DOHH2 (cell line): ENCODE data around the gene FCER1A.

Experiments used
- H3F3A ChIP-seq: fragments of 200-600 bp; sonication (generic), shearing (Covaris generic); 2 replicates; pipeline ENCODE4 v1.6.0; 2016; ENCODE audit warnings: antibody characterized with exemption, mild to moderate bottlenecking; ENCODE audit not compliant: control insufficient read depth, insufficient read depth
- H3K27ac ChIP-seq: fragments of 200-600 bp; sonication (generic); 2 replicates; pipeline ENCODE4 v1.5.1; 2014; ENCODE audit warnings: low read depth, mild to moderate bottlenecking, low read length, moderate library complexity
- H3K27me3 ChIP-seq: fragments of 200-600 bp; sonication (generic); 2 replicates; pipeline ENCODE4 v1.6.1; 2014; ENCODE audit warnings: mild to moderate bottlenecking, low read length, mixed read lengths; ENCODE audit not compliant: control insufficient read depth
- H3K36me3 ChIP-seq: fragments of 200-600 bp; sonication (generic); 2 replicates; pipeline ENCODE4 v1.6.1; 2014; ENCODE audit warnings: mild to moderate bottlenecking, low read length, moderate library complexity, mixed read lengths; ENCODE audit not compliant: control insufficient read depth
- H3K4me1 ChIP-seq: fragments of 200-600 bp; sonication (generic); 2 replicates; pipeline ENCODE4 v1.6.1; 2014; ENCODE audit warnings: mild to moderate bottlenecking, low read length, mixed read lengths; ENCODE audit not compliant: control insufficient read depth
- H3K4me2 ChIP-seq: fragments of 200-600 bp; sonication (generic); 2 replicates; pipeline ENCODE4 v1.6.0; 2014; ENCODE audit warnings: mild to moderate bottlenecking, low read length, moderate library complexity
- H3K4me3 ChIP-seq: fragments of 200-600 bp; sonication (generic); 2 replicates; pipeline ENCODE4 v1.5.1; 2014; ENCODE audit warnings: mild to moderate bottlenecking, low read length, mixed read lengths
- H3K79me2 ChIP-seq: fragments of 200-600 bp; sonication (generic); 2 replicates; pipeline ENCODE4 v1.6.1; 2014; ENCODE audit warnings: mild to moderate bottlenecking, low read length, mixed read lengths; ENCODE audit not compliant: control insufficient read depth
- H3K9me2 ChIP-seq: fragments of 200-600 bp; sonication (generic); replicated peaks from 2 replicates; pipeline ENCODE4 v1.6.1; 2014; ENCODE audit warnings: mild to moderate bottlenecking, low read length, mixed read lengths; ENCODE audit not compliant: control insufficient read depth
- H3K9me3 ChIP-seq: fragments of 200-600 bp; sonication (generic); 2 replicates; pipeline ENCODE4 v1.6.1; 2014; ENCODE audit warnings: antibody characterized with exemption, low read length, mixed read lengths; ENCODE audit not compliant: control insufficient read depth, insufficient read depth
- H4K20me1 ChIP-seq: fragments of 200-600 bp; sonication (generic); 2 replicates; pipeline ENCODE4 v1.6.0; 2014; ENCODE audit warnings: low read depth, mild to moderate bottlenecking, antibody characterized with exemption, low read length, moderate library complexity; ENCODE audit not compliant: control insufficient read depth, insufficient read depth
- EZH2phosphoT487 ChIP-seq: fragments of 200-600 bp; sonication (generic); IDR thresholded peaks from 2 replicates; pipeline ENCODE4 v1.6.1; 2017; ENCODE audit warnings: borderline replicate concordance, mild to moderate bottlenecking, antibody characterized with exemption, low read length, moderate library complexity, mixed read lengths
- TF ChIP-seq, protein P1 (sequence below): fragments of 200-600 bp; sonication (generic); IDR thresholded peaks from one replicate; pipeline ENCODE4 v1.5.1; 2014; ENCODE audit warnings: antibody characterized with exemption, mild to moderate bottlenecking, low read depth, low read length; ENCODE audit not compliant: poor library complexity, severe bottlenecking

Gene FCER1A

DNA sequence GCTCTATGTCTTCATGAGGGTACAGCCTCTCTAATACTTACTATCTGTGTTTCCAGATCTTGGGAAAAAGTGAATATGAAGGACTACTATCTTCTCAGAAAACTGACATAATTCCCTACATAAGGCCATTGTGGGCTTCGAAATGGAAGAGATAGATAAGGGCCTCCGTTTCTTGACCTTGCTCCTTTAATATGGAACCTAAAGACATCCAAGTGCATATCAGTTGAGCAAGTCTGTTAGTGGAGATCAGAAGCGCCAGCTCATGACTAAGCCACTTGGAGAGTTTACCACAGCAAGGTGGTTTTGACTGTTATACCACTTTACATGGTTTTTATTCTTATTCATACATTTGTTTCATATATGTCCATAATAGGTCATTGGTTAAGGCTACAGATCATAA lies 35.3 kb upstream of the FCER1A start:
- H3K36me3 ChIP-seq = no peaks in the 10 kb centered on the region

DNA sequence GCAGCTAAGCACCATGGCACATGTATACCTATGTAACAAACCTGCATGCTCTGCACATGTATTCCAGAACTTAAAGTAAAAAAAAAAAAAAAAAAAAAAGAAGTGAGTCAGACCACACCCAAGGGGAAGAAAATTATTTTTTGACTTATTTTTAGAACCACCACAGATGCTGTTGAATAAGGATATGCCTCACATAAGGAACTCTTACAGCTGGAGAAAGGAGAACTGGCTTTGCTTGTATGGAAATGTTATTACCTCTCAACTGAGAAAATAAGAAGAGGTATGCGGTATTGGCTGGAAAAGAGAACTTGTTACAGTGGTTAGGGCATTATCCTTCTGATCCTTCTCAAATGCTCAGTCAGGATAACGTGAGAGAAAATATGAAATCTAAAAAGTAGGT lies 27.5 kb upstream of the FCER1A start:
- Histone ChIP-seq H3K9me2 (no peaks in the 10 kb centered on the region), H3K27ac (no peak overlapping the region), H3F3A (no peaks in the 10 kb centered on the region), H3K27me3 (no peaks in the 10 kb centered on the region), H3K4me1 (no peaks in the 10 kb centered on the region), H3K4me2 (no peak overlapping the region), H3K9me3 (no peaks in the 10 kb centered on the region), H3K36me3 (no peaks in the 10 kb centered on the region), H4K20me1 (no peaks in the 10 kb centered on the region), H3K79me2 (no peaks in the 10 kb centered on the region), H3K4me3 (no peak overlapping the region)
- TF ChIP-seq, protein P1, sequence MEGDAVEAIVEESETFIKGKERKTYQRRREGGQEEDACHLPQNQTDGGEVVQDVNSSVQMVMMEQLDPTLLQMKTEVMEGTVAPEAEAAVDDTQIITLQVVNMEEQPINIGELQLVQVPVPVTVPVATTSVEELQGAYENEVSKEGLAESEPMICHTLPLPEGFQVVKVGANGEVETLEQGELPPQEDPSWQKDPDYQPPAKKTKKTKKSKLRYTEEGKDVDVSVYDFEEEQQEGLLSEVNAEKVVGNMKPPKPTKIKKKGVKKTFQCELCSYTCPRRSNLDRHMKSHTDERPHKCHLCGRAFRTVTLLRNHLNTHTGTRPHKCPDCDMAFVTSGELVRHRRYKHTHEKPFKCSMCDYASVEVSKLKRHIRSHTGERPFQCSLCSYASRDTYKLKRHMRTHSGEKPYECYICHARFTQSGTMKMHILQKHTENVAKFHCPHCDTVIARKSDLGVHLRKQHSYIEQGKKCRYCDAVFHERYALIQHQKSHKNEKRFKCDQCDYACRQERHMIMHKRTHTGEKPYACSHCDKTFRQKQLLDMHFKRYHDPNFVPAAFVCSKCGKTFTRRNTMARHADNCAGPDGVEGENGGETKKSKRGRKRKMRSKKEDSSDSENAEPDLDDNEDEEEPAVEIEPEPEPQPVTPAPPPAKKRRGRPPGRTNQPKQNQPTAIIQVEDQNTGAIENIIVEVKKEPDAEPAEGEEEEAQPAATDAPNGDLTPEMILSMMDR = no peak

More for the DNA sequence above, 35.3 kb upstream of the FCER1A start:
- peaks cover 7% of the 10 kb centered on the region; the same call in 1 of the 2 replicates for H3K4me1 ChIP-seq
- H3K27ac ChIP-seq = no peak overlapping the region
- H3K9me3 ChIP-seq = no peaks in the 10 kb centered on the region
- TF ChIP-seq, protein P1 = no peak
- TF ChIP-seq EZH2phosphoT487 = no peak
- H3F3A ChIP-seq = no peaks in the 10 kb centered on the region
- H3K79me2 ChIP-seq = no peaks in the 10 kb centered on the region
- no peak overlapping the region for H3K4me2 ChIP-seq
- no peaks in the 10 kb centered on the region for H3K27me3 ChIP-seq
- no peaks in the 10 kb centered on the region for H4K20me1 ChIP-seq
- H3K9me2 ChIP-seq = no peaks in the 10 kb centered on the region
- H3K4me3 ChIP-seq = no peak overlapping the region

DNA sequence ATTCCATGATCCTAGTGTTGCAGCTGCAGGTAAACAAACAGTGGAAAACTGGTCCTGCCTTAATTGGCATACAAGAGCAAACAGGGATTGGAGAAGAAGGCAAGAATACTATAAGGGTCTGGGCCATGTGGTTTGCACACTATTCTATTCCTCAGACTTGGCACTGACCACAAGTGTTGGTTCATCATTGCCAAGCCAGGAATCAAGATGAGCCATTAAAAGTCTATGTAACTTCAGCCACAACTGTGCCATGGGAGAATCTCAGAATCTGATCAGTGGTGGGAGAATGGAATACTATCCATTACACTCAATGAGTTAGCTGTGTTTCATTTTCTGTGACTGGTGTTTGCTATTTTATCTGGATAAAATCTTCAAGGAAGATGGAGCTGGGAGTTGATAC lies 26.2 kb upstream of the FCER1A start:
- H3K9me3 ChIP-seq = no peaks in the 10 kb centered on the region
- H3K36me3 ChIP-seq = no peaks in the 10 kb centered on the region
- no peaks in the 10 kb centered on the region for H3F3A ChIP-seq
- no peak overlapping the region for H3K4me2 ChIP-seq
- H3K27ac ChIP-seq = no peak overlapping the region
- H3K4me3 ChIP-seq = no peak overlapping the region
- no peaks in the 10 kb centered on the region for H3K27me3 ChIP-seq
- H4K20me1 ChIP-seq = no peaks in the 10 kb centered on the region
- no peaks in the 10 kb centered on the region for H3K4me1 ChIP-seq
- H3K9me2 ChIP-seq = no peaks in the 10 kb centered on the region
- no peak for TF ChIP-seq EZH2phosphoT487
- TF ChIP-seq, protein P1 = no peak
- no peaks in the 10 kb centered on the region for H3K79me2 ChIP-seq

DNA sequence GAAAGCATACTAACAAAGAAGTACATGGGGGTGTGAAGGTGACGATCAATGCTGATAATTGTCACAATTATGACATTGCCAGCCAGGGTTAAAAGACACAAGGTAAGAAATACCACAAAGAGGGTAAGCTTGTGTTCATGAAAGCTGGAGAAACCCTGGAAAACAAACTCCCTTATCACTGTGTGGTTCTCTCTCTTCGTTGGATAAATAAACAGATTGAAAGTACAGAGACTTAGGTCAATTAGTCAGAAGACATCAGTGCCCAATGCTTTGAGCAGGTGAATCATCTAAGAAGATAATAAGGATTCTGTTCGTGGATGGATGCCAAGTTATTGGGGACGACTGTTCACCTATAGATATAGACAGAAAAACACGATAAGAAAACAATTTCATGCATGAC lies 22.4 kb upstream of the FCER1A start:
- Histone ChIP-seq H4K20me1 (no peaks in the 10 kb centered on the region), H3K4me1 (no peaks in the 10 kb centered on the region), H3K79me2 (no peaks in the 10 kb centered on the region), H3K9me2 (no peaks in the 10 kb centered on the region), H3K9me3 (no peaks in the 10 kb centered on the region), H3K4me3 (no peak overlapping the region), H3K4me2 (no peak overlapping the region), H3F3A (no peaks in the 10 kb centered on the region), H3K27ac (no peak overlapping the region), H3K27me3 (no peaks in the 10 kb centered on the region), H3K36me3 (no peaks in the 10 kb centered on the region)
- TF ChIP-seq, protein P1 = no peak
- TF ChIP-seq EZH2phosphoT487 = no peak
